IMR-90 (cell line): ENCODE results near the gene ALOX12B. TPM values are rescaled to one million over a fixed set of nuclear protein-coding genes. Genes with fewer than 3 reads are reported as not detected.

Experiments
- ATAC-seq: fragments of 200-7000 bp; cut with Tn5 transposase; 2 replicates; pipeline ENCODE4 v1.9.1; 2020; ENCODE audit warnings: low read depth, mild to moderate bottlenecking, moderate library complexity
- BruUV-seq: library from RNA; stranded (reverse); fragments of 400-500 nt; replicated peaks from 2 replicates; lab custom pipeline; 2021; lab: Mats Ljungman, UMichigan
- CTCF ChIA-PET: fragments of 300-600 bp; formaldehyde crosslinking; extraction: SDS; loops from one replicate; lab custom pipeline; 2021; ENCODE audit warnings: antibody characterized with exemption; lab: Yijun Ruan, JAX
- POLR2A ChIA-PET: fragments of 300-600 bp; sonication (Branson Sonifier 250); formaldehyde crosslinking; loops from one replicate; lab custom pipeline; 2022; ENCODE audit warnings: antibody characterized with exemption; ENCODE audit not compliant: unreplicated experiment; lab: Charles Lee
- DNase-seq: peaks from one replicate; pipeline ENCODE4 v3.0.0; 2013
- H2AFZ ChIP-seq: replicated peaks from 2 replicates; pipeline ENCODE3; 2013; ENCODE audit warnings: low read length, mild to moderate bottlenecking; ENCODE audit not compliant: poor library complexity
- H2AK5ac ChIP-seq: 2 replicates; pipeline ENCODE4 v1.6.1; 2013; ENCODE audit warnings: low read depth, low read length, inconsistent platforms
- H2AK9ac ChIP-seq: replicated peaks from 2 replicates; pipeline ENCODE3; 2013; ENCODE audit warnings: mild to moderate bottlenecking, low read depth, low read length, moderate library complexity; ENCODE audit not compliant: poor library complexity
- H2BK120ac ChIP-seq: 2 replicates; pipeline ENCODE4 v1.6.1; 2013; ENCODE audit warnings: low read depth, low read length, inconsistent platforms
- H2BK15ac ChIP-seq: 3 replicates; pipeline ENCODE4 v1.6.1; 2013; ENCODE audit warnings: low read depth, low read length, inconsistent platforms
- H2BK20ac ChIP-seq: 2 replicates; pipeline ENCODE4 v1.6.1; 2013; ENCODE audit warnings: low read depth, mild to moderate bottlenecking, inconsistent platforms, low read length, moderate library complexity
- H2BK5ac ChIP-seq: 2 replicates; pipeline ENCODE4 v1.6.1; 2013; ENCODE audit warnings: mild to moderate bottlenecking, low read depth, low read length, inconsistent platforms; ENCODE audit not compliant: poor library complexity, severe bottlenecking
- H3K14ac ChIP-seq: replicated peaks from 2 replicates; pipeline ENCODE4 v1.6.1; 2013; ENCODE audit warnings: low read depth, low read length, inconsistent platforms
- H3K18ac ChIP-seq: 2 replicates; pipeline ENCODE4 v1.6.1; 2013; ENCODE audit warnings: low read depth, low read length, control low read depth
- H3K23ac ChIP-seq: 2 replicates; pipeline ENCODE4 v1.6.1; 2013; ENCODE audit warnings: low read depth, low read length, inconsistent platforms
- H3K27ac ChIP-seq: 2 replicates; pipeline ENCODE4 v1.5.1; 2013; ENCODE audit warnings: mild to moderate bottlenecking, control low read depth, low read length; ENCODE audit not compliant: insufficient read depth
- H3K27me3 ChIP-seq: 2 replicates; pipeline ENCODE4 v1.6.1; 2013; ENCODE audit warnings: low read length; ENCODE audit not compliant: control insufficient read depth, insufficient read depth
- H3K36me3 ChIP-seq: 2 replicates; pipeline ENCODE4 v1.6.1; 2013; ENCODE audit warnings: low read length, mixed read lengths; ENCODE audit not compliant: control insufficient read depth, insufficient read depth
- H3K4ac ChIP-seq: 2 replicates; pipeline ENCODE4 v1.6.1; 2013; ENCODE audit warnings: low read depth, low read length, inconsistent platforms
- H3K4me1 ChIP-seq: 2 replicates; pipeline ENCODE4 v1.6.1; 2013; ENCODE audit warnings: low read length, mixed read lengths; ENCODE audit not compliant: control insufficient read depth, insufficient read depth
- H3K4me2 ChIP-seq: 2 replicates; pipeline ENCODE4 v1.6.1; 2013; ENCODE audit warnings: low read depth, mild to moderate bottlenecking, control low read depth, low read length, moderate library complexity
- H3K4me3 ChIP-seq: 2 replicates; pipeline ENCODE4 v1.5.1; 2013; ENCODE audit warnings: low read depth, mild to moderate bottlenecking, control low read depth, low read length, moderate library complexity; ENCODE audit not compliant: insufficient read depth
- H3K56ac ChIP-seq: 2 replicates; pipeline ENCODE4 v1.6.1; 2013; ENCODE audit warnings: low read length, inconsistent platforms; ENCODE audit not compliant: insufficient read depth; ENCODE audit errors: extremely low read depth
- H3K79me1 ChIP-seq, 2 experiments: 2 replicates each; pipeline ENCODE4 v1.6.1; 2013; ENCODE audit warnings: low read length in 2 of 2, inconsistent platforms in 1 of 2, low read depth in 1 of 2
- H3K9ac ChIP-seq: 2 replicates; pipeline ENCODE4 v1.6.1; 2013; ENCODE audit warnings: low read depth, low read length, control low read depth
- H3K9me1 ChIP-seq: 2 replicates; pipeline ENCODE4 v1.6.1; 2013; ENCODE audit warnings: low read length, inconsistent platforms; ENCODE audit not compliant: insufficient read depth
- H3K9me3 ChIP-seq: 2 replicates; pipeline ENCODE4 v1.6.1; 2013; ENCODE audit warnings: low read length; ENCODE audit not compliant: control insufficient read depth, insufficient read depth
- H4K20me1 ChIP-seq: 2 replicates; pipeline ENCODE4 v1.6.1; 2013; ENCODE audit warnings: low read length, inconsistent platforms; ENCODE audit not compliant: insufficient read depth
- H4K5ac ChIP-seq: 2 replicates; pipeline ENCODE4 v1.6.1; 2013; ENCODE audit warnings: mild to moderate bottlenecking, low read depth, low read length, control low read depth
- H4K8ac ChIP-seq, 2 experiments: 2 replicates each; pipeline ENCODE4 v1.6.1; 2013; ENCODE audit warnings: low read depth in 2 of 2, low read length in 2 of 2, control low read depth in 1 of 2, inconsistent platforms in 1 of 2
- H4K91ac ChIP-seq: 2 replicates; pipeline ENCODE4 v1.6.1; 2013; ENCODE audit warnings: low read depth, low read length, inconsistent platforms; ENCODE audit not compliant: insufficient read depth
- CEBPB ChIP-seq: IDR thresholded peaks from 2 replicates; pipeline ENCODE4 v1.6.1; 2012; ENCODE audit warnings: low read depth, low read length, improper control_type of control experiment
- MAZ ChIP-seq: IDR thresholded peaks from 2 replicates; pipeline ENCODE4 v1.6.1; 2012; ENCODE audit warnings: low read depth, mild to moderate bottlenecking, low read length, improper control_type of control experiment, moderate library complexity, borderline replicate concordance
- RAD21 ChIP-seq: IDR thresholded peaks from 2 replicates; pipeline ENCODE4 v1.6.1; 2012; ENCODE audit warnings: low read length, improper control_type of control experiment
- SMC3 ChIP-seq: fragments of 150-350 bp; IDR thresholded peaks from 2 replicates; pipeline ENCODE4 v1.6.1; 2016; ENCODE audit warnings: low read depth, mild to moderate bottlenecking, antibody characterized with exemption, low read length, moderate library complexity
- WGBS, 2 experiments: methylation state at CpG; one replicate each; pipeline versions ENCODE4 v1.1.5 to v1.1.7; 2013; ENCODE audit warnings: missing lambda C conversion rate in 2 of 2; ENCODE audit not compliant: insufficient read length in 1 of 2; ENCODE audit errors: extremely low coverage in 2 of 2; 5-methylcytosine and 5-hydroxymethylcytosine counted together
- dilution Hi-C: fragments of 300-500 bp; cut with HindIII; formaldehyde crosslinking; loops from one replicate; pipeline ENCODE4 v1.14.3; 2018; ENCODE audit warnings: low sequenced_read_pairs; ENCODE audit not compliant: unreplicated experiment
- in situ Hi-C: fragments of 300-500 bp; cut with MboI; formaldehyde crosslinking; loops from 3 replicates; pipeline ENCODE4 v1.14.3; 2019; ENCODE audit warnings: low sequenced_read_pairs, inconsistent platforms, mixed read lengths
- intact Hi-C: fragments of 100-400 bp; cut with micrococcal nuclease; formaldehyde crosslinking; loops from 2 replicates; pipeline ENCODE4 v1.10.0; 2022
- polyA plus RNA-seq, 3 experiments: library from polyadenylated mRNA; depleted of rRNA; stranded (reverse); fragments of >200 nt; gene quantifications; 2 replicates each; pipeline ENCODE4 v1.2.3, GENCODE V29; 2012; ENCODE audit warnings: low replicate concordance in 1 of 3
- total RNA-seq: library from RNA; depleted of rRNA; stranded (reverse); fragments of >200 nt; gene quantifications from 2 replicates; pipeline ENCODE4 v1.2.3, GENCODE V29; 2012
- TF ChIP-seq, protein P1 (sequence below): conservative IDR thresholded peaks from 2 replicates; pipeline ENCODE4 v1.5.1; 2012; ENCODE audit warnings: mild to moderate bottlenecking, low read depth, low read length, improper control_type of control experiment
- TF ChIP-seq, protein P2 (sequence below): fragments of 150-350 bp; IDR thresholded peaks from 2 replicates; pipeline ENCODE4 v1.6.1; 2017; ENCODE audit warnings: mild to moderate bottlenecking, antibody characterized with exemption, low read length, low read depth

The ALOX12B gene
- total and polyA plus RNA-seq, 2 of the 4 experiments (the other 2 are of a cell fraction), result not detected

DNA sequence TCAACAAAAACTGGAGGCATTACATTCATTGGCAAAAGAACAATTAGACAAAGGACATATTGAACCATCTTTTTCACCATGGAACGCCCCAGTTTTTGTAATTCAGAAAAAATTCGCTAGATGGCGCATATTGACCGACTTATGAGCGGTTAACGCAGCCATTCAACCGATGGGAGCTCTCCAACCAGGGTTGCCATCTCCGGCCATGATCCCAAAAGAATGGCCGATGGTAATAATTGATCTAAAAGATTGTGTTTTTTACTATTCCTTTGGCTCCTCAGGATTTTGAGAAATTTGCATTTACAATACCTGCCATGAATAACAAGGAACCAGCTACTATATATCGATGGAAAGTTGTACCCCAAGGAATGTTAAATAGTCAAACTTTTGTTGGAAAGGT lies 27.2 kb downstream of the ALOX12B start:
- Histone ChIP-seq H4K8ac (no peak overlapping the region), H2BK15ac (no peak overlapping the region), H2AFZ (no peak overlapping the region), H4K91ac (no peak overlapping the region), H3K9ac (no peak overlapping the region), H2BK120ac (no peak overlapping the region), H2AK5ac (no peak overlapping the region), H3K4me2 (no peak overlapping the region), H3K23ac (no peak overlapping the region), H3K9me3 (no peaks in the 10 kb centered on the region), H3K14ac (no peak overlapping the region), H3K4me1 (peaks cover 2% of the 10 kb centered on the region; the same call in 1 of the 2 replicates), H3K9me1 (no peaks in the 10 kb centered on the region), H3K56ac (no peak overlapping the region), H2BK5ac (no peak overlapping the region), H4K20me1 (peaks cover 5% of the 10 kb centered on the region; the same call in 1 of the 2 replicates), H3K18ac (no peak overlapping the region), H3K36me3 (no peaks in the 10 kb centered on the region), H3K27me3 (peaks cover 63% of the 10 kb centered on the region), H3K4me3 (no peak overlapping the region), H3K27ac (no peak overlapping the region), H3K4ac (no peak overlapping the region), H4K5ac (no peak overlapping the region), H2AK9ac (no peak overlapping the region), H3K79me1 (no peaks in the 10 kb centered on the region), H2BK20ac (no peak overlapping the region)
- ATAC-seq (peak; percentile 64), DNase-seq (peak; percentile 65)
- TF ChIP-seq RAD21 (peak; percentile 81), MAZ (no peak), CEBPB (no peak), SMC3 (peak; percentile 66)
- TF ChIP-seq, protein P1, sequence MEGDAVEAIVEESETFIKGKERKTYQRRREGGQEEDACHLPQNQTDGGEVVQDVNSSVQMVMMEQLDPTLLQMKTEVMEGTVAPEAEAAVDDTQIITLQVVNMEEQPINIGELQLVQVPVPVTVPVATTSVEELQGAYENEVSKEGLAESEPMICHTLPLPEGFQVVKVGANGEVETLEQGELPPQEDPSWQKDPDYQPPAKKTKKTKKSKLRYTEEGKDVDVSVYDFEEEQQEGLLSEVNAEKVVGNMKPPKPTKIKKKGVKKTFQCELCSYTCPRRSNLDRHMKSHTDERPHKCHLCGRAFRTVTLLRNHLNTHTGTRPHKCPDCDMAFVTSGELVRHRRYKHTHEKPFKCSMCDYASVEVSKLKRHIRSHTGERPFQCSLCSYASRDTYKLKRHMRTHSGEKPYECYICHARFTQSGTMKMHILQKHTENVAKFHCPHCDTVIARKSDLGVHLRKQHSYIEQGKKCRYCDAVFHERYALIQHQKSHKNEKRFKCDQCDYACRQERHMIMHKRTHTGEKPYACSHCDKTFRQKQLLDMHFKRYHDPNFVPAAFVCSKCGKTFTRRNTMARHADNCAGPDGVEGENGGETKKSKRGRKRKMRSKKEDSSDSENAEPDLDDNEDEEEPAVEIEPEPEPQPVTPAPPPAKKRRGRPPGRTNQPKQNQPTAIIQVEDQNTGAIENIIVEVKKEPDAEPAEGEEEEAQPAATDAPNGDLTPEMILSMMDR, result peak; percentile 84
- TF ChIP-seq, protein P2, sequence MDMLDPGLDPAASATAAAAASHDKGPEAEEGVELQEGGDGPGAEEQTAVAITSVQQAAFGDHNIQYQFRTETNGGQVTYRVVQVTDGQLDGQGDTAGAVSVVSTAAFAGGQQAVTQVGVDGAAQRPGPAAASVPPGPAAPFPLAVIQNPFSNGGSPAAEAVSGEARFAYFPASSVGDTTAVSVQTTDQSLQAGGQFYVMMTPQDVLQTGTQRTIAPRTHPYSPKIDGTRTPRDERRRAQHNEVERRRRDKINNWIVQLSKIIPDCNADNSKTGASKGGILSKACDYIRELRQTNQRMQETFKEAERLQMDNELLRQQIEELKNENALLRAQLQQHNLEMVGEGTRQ, result no peak
- CTCF ChIA-PET, result interaction anchor here (0.5 to 4.9 kb wide), 11 partner anchors 13 to 203 kb away, joined by 3 to 25 read pairs (median 3); partner anchors contain the start of genes ALOXE3 and NAA38
- WGBS, 2 experiments, result 0% methylated on average over 3 of the region's 10 CpGs; no CpG with 5 or more reads in 1 of the 2 experiments
- intact Hi-C loops (loop anchor here (2.0 to 10.0 kb wide), 4 partner anchors 59 to 725 kb away; partner anchors contain the start of gene ALOXE3), in situ Hi-C loops (no loop called here), dilution Hi-C loops (no loop called here)
- BruUV-seq, result no TSS peak
- POLR2A ChIA-PET, result no interaction called here
